Lower lobe of right lung (tissue), 2 donors: ENCODE data around the gene GGT7. TPM values are rescaled to one million over a fixed set of nuclear protein-coding genes. Genes with fewer than 3 reads are reported as not detected.
A peak's percentile ranks its signal among the peaks of the same experiment; 100 is the strongest.

Experiments used
- ATAC-seq, 2 donors: fragments of 200-7000 bp; cut with Tn5 transposase; one replicate each; pipeline ENCODE4 v1.9.1; 2020 to 2022; ENCODE audit warnings: mild to moderate bottlenecking in 2 of 2, moderate library complexity in 2 of 2
- DNase-seq: peaks from one replicate; pipeline ENCODE4 v3.0.0-alpha.2; 2020
- H3K27ac ChIP-seq: fragments of 200-600 bp; one replicate; pipeline ENCODE4 v1.8.0; 2022
- H3K27me3 ChIP-seq: fragments of 200-600 bp; one replicate; pipeline ENCODE4 v1.8.0; 2022; ENCODE audit warnings: low read depth
- H3K36me3 ChIP-seq: fragments of 200-600 bp; one replicate; pipeline ENCODE4 v1.8.0; 2022; ENCODE audit warnings: mild to moderate bottlenecking
- H3K4me1 ChIP-seq: fragments of 200-600 bp; one replicate; pipeline ENCODE4 v1.8.0; 2022
- H3K4me3 ChIP-seq: fragments of 200-600 bp; one replicate; pipeline ENCODE4 v1.8.0; 2022; ENCODE audit warnings: mild to moderate bottlenecking
- H3K9me3 ChIP-seq: fragments of 200-600 bp; one replicate; pipeline ENCODE4 v1.8.0; 2022
- intact Hi-C: fragments of 100-400 bp; cut with DNase I; formaldehyde crosslinking; loops from one replicate; pipeline ENCODE4 v1.11.0; 2022
- total RNA-seq: library from RNA; stranded (reverse); fragmentation: NEBNext Ultra II Directional; extraction: Animal tissue kit (Norgen Biotek cat#: 25700); gene quantifications from one replicate; pipeline ENCODE4 v1.2.1, GENCODE V29; 2021
- TF ChIP-seq, protein P1 (sequence below): fragments of 200-600 bp; IDR thresholded peaks from one replicate; pipeline ENCODE4 v1.8.0; 2022; ENCODE audit warnings: antibody characterized with exemption, mild to moderate bottlenecking
- donor health status: DM: no; HTN: yes; CAD: no; lungs with severe emphysema.

GGT7 gene
- total RNA-seq, 1 donor from 2014 or later = 24.0 TPM

- Histone ChIP-seq H3K27ac (no peak overlapping the region), H3K4me3 (no peak overlapping the region), H3K36me3 (peaks cover 32% of the 10 kb centered on the region), H3K27me3 (no peaks in the 10 kb centered on the region), H3K4me1 (peaks cover 30% of the 10 kb centered on the region), H3K9me3 (no peaks in the 10 kb centered on the region)
- ATAC-seq (no peak), DNase-seq (no peak)
- intact Hi-C loops = no loop called here
- TF ChIP-seq, protein P1, sequence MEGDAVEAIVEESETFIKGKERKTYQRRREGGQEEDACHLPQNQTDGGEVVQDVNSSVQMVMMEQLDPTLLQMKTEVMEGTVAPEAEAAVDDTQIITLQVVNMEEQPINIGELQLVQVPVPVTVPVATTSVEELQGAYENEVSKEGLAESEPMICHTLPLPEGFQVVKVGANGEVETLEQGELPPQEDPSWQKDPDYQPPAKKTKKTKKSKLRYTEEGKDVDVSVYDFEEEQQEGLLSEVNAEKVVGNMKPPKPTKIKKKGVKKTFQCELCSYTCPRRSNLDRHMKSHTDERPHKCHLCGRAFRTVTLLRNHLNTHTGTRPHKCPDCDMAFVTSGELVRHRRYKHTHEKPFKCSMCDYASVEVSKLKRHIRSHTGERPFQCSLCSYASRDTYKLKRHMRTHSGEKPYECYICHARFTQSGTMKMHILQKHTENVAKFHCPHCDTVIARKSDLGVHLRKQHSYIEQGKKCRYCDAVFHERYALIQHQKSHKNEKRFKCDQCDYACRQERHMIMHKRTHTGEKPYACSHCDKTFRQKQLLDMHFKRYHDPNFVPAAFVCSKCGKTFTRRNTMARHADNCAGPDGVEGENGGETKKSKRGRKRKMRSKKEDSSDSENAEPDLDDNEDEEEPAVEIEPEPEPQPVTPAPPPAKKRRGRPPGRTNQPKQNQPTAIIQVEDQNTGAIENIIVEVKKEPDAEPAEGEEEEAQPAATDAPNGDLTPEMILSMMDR = no peak
Measured at GRCh38 chr20:34887023-34887422, 14.4 kb upstream of the GGT7 start.

DNA sequence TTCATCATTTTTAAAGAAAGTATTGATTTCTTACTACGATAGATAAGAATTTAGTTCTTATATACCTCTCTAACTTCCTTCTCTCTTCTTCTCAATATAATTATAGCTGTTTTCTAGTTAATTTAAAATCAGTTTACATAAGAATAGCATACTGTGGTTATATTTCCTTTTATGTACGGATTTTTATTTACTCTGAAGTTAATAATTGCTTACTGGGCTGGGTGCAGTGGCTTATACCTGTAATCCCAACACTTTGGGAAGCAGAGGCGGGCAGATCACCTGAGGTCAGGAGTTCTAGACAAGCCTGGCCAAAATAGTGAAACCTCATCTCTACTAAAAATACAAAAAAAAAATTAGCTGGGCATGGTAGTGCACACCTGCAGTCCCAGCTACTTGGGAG, 13.5 kb upstream of the GGT7 start:
- H3K9me3 ChIP-seq = no peaks in the 10 kb centered on the region
- peaks cover 32% of the 10 kb centered on the region for H3K36me3 ChIP-seq
- H3K4me1 ChIP-seq = peaks cover 23% of the 10 kb centered on the region
- DNase-seq (no peak), ATAC-seq (no peak)
- no peak overlapping the region for H3K4me3 ChIP-seq
- TF ChIP-seq, protein P1 = no peak
- intact Hi-C loops = no loop called here
- H3K27ac ChIP-seq = no peak overlapping the region
- no peaks in the 10 kb centered on the region for H3K27me3 ChIP-seq

- Histone ChIP-seq H3K27ac (no peak overlapping the region), H3K4me1 (peaks cover 23% of the 10 kb centered on the region), H3K9me3 (no peaks in the 10 kb centered on the region), H3K36me3 (peaks cover 32% of the 10 kb centered on the region), H3K4me3 (no peak overlapping the region), H3K27me3 (no peaks in the 10 kb centered on the region)
- TF ChIP-seq, protein P1 = no peak
- DNase-seq (no peak), ATAC-seq (no peak)
- intact Hi-C loops = no loop called here
Measured at GRCh38 chr20:34884260-34884659, 11.6 kb upstream of the GGT7 start.

GRCh38 chr20:34883809-34884208, 11.2 kb upstream of the GGT7 start:
- intact Hi-C loops = no loop called here
- no peak overlapping the region for H3K4me3 ChIP-seq
- DNase-seq = no peak
- no peak overlapping the region for H3K27ac ChIP-seq
- H3K4me1 ChIP-seq = peaks cover 23% of the 10 kb centered on the region
- no peaks in the 10 kb centered on the region for H3K9me3 ChIP-seq
- no peak for ATAC-seq
- TF ChIP-seq, protein P1 = no peak
- no peaks in the 10 kb centered on the region for H3K27me3 ChIP-seq
- peaks cover 32% of the 10 kb centered on the region for H3K36me3 ChIP-seq

DNA sequence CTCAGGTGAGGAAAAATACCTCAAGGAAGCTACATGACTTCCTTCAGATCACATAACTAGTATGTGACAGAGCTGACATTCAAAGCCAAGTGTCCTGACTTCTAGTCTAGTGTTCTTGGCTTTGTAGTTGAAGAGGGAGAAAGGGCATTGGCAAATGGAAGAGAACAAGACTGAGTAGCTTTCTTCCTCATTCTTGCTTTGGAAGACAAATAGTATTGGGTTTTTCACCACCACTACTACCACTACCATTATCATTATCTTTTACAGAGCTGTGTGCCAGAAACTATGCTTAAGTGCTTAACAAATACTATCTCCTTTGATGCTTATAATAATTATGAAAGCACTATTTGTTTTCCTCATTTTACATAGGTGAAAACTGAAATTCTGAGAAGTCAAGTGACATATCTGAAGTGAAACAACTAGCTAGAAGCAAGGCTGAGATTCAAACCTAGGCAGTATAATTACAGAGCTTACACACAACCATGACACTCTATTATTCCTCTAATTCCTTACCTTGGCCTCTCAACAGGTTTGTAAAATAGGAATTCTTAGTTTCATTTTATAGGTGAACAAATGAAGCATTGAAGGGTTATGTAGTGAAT, 10.5 kb upstream of the GGT7 start:
- Histone ChIP-seq H3K4me1 (peaks cover 28% of the 10 kb centered on the region), H3K27ac (peak overlapping the region; percentile 28), H3K9me3 (no peaks in the 10 kb centered on the region), H3K4me3 (no peak overlapping the region), H3K36me3 (peaks cover 32% of the 10 kb centered on the region), H3K27me3 (no peaks in the 10 kb centered on the region)
- intact Hi-C loops = no loop called here
- no peak for DNase-seq
- TF ChIP-seq, protein P1 = no peak
- peak; percentile 76 to 80 for ATAC-seq
